ENCODE data around the gene FBLN1.
"Not testable (repeated sequence)": the region's sequence is repeated elsewhere in the genome, so short reads cannot be mapped to it uniquely, and the experiment has no call there.

Gene FBLN1

DNA sequence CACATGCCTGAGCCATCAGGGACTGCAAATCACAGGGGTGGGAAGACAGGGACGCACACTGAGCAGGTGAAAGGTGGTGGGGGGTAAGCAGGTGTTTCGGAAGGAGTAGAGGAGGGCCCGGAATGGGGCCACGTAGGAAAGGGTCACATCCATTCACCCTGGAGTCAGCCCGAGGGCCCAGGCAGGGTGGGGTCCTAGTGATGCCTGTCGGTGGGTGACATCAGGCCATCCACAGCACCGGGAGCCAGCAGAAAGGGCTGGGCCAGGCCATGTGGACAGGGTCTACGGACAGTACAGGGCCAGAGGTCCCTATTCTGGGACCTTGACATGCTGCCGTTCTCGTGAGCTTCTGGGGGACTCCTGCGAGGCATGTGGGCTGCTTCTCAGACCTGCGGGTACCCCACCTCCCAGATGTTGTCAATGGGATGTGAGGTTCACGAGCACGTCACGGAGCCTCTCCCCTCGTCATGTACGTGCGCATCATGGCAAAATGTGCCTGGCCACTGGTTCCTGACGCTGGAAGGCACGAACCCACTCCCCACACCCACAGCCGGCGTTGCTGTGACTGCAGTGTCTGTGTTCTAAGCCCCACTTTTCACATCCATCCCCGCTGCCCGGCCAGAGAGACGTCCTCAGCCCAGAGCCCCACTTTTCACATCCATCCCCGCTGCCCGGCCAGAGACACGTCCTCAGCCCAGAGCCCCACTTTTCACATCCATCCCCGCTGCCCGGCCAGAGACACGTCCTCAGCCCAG, 84.1 kb downstream of the FBLN1 start:
- no peak for DNase-seq

DNA sequence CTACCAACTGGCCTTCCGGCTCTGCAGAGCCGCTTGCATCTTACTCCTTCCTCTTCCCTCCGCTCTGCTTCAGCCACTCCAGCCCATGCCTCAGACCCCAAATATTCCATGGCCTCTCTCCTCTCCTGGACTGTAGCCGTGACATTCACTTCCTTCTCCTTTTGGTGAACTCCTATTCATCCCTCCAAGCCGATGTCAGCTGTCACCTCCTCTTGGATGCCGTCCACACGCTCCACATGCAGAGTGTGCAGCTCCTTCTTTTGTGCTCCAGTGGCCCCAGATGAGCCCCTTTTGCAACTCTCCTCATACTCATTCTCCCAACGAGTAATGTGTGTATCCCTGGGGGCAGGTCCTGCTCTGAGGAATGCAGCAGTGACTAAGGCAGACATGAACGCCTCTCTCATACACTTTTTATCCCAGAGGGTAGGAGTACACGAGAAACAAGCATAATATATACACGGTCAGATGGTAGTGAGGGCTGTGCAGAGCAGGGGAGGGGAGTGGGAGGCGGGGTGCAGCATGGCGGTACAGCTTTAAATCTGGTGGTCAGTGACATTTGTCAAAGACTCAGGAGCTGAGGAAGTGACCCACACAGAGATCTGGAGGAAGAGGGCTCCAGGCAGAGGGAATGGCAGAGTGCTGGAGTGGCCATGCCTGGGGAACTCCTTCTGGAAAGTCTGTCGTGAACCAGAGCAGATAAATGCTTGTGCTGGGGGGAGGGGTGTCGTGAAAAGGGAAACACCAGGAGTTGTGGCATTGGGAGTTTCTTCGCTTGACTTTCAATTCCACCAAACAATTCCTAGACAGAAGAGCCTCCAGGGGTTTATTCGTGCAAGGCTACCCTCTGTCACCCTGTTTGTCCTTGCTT, 85.2 kb downstream of the FBLN1 start:
- no peak for DNase-seq

DNA sequence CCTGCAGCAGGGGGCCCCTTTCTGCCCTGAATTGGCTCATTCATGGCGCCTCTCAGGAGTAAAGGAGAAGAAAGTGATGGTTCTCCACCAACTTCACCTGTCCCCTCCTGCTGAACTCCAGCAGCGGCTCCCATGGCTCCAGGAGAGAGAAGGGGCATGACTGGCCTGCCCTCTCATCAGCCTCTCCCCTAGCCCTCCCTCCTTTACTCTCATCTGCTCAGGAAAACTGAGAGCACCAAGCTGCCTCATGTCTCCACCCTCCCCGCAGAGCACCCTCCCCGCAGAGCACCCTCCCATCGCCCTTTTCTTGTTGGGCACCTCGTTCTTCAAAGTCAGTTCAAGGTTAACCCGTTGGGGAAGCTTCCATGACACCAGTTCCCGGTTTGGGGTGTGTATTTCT, 86.9 kb downstream of the FBLN1 start:
- DNase-seq, result no peak

DNA sequence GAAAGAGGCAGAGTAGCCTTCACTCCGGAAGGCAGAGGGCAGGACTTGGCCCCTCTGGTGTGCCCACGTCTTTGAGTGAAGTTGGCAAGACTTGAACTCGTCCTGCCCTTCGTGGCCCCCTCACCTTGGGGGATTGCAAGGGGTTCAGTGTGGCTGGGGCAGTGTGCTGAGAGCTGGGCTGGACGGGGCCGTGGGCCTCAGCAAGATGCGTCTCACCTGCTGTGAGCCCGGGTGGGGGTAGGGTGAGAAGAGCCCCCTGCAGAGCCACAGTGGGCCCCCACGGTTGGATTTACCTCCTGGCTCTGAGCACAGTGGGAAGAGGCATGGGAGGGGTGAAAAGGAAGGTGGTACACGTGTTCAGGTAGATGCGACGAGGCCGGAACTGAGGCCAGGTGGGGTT, 87.6 kb downstream of the FBLN1 start:
- no peak for DNase-seq

DNA sequence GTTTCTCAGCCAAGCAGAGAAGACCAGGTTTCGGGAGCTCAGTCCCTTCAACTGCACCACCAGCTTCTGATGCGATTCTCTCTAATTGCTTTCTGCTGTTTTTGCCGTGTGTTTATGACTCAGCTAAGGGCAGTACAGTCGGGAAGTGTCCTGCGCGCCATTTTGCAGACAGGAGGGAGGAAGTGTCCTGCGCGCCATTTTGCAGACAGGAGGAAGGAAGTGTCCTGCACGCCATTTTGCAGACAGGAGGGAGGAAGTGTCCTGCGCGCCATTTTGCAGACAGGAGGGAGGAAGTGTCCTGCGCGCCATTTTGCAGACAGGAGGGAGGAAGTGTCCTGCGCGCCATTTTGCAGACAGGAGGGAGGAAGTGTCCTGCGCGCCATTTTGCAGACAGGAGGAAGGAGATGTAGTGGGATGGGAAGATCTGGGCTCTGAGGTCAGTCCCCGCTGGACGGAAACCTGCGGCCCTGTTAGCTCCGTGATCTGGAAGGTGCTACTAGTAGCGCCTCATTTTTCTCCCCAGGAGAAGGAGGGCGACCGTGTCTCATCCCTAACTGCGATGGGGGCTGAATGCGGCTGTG, 89.0 kb downstream of the FBLN1 start:
- not testable (repeated sequence) for DNase-seq

DNA sequence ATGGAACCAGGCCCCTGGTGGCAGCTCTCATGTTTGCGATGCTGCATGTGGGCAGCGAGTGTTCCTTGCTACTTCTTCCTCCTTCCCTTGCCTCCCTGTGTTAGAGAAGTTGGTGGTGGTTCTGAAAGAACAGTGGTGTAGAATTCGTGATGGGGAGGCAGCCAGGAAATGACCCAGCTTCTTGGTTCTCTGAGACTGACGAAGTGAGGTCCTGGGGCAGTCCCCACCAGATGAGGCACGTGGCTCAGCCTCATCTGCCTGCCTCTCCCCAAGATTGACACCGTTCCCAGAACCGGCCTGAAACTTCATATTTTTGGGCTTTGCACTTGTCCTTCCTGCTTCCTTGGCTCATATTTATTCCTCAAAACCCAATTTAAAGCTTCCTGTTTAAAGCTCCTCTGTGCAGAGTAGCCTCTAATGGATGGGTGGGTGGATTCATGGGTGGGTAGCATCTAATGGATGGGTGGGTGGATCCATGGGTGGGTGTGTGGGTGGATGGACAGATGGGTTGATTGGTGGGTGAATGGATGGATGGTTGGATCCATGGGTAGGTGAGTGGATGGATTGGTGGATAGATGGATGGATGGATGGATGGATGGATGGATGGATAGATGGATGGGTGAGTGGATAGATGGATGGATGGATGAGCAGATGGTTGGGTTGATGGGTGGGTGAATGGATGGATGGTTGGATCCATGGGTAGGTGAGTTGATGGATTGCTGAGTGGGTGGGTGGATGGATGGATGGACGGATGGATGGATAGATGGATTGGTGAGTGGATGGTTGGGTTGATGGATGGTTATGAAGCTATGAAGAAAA, 91.6 kb downstream of the FBLN1 start:
- DNase-seq, result no peak

DNA sequence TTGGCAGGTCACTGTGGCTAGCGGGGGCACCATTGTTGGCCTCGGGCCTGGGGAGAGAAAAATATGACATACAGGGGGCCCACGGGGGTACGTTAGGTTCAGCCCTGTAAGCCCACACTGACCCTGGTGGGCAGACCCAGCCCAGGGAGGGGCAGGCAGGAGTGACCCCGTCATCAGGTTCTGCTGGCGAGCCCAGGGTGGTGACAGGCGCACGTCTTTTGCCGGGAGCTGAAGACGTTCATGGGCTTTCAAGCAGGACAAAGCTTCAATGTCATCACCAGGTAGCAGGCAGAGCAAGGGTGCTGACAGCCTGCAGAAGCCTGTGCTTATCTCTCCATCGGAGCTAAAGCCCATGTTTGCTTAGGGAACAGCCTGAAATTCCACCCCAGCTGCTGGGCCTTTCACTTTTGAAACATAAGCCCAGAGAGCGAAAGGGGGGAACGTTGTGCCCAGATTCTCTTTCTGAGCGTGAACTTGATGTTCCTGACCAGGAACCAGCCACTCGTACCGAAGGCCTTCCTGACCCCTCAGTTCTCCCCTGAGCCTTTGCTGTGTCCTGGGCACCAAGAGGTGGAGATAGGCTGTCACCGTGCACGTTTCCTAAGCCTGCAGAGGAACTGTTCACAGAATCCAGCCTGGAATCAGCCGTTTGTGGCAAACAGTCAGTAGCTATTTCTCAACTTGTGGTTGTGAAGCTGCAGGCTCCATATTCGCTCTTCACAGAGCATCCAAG, 94.9 kb downstream of the FBLN1 start:
- DNase-seq, result no peak

DNA sequence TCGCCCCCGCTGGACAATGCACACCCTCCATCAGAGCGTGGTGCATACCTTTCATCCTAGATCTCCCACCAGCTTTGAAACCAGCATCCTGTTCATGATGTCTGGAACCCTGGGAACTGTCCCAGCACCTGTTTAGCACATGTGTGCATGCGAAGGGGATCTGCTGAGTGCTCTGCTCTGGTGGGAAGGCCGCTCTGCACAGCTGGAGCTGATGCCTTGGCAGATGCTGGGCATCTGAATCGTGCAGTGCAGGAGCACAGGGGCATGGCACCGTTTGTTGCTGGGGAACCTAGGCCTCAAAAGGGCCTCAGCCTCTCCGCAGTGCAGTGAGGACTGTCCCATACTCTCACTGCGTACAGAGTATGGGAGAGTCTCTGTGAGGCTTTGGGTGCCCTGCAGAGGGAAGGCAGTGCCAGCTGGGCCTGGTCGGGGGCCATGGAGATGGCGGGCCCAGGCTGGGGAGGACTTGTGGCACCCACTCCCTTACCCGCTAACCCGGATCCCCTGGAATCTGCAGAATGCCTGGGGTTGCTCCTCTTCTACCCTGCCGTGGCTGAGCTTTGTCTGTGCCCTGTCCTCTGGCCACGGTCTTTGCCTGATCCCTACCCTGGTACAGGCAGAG, 96.0 kb downstream of the FBLN1 start:
- no peak for DNase-seq

DNA sequence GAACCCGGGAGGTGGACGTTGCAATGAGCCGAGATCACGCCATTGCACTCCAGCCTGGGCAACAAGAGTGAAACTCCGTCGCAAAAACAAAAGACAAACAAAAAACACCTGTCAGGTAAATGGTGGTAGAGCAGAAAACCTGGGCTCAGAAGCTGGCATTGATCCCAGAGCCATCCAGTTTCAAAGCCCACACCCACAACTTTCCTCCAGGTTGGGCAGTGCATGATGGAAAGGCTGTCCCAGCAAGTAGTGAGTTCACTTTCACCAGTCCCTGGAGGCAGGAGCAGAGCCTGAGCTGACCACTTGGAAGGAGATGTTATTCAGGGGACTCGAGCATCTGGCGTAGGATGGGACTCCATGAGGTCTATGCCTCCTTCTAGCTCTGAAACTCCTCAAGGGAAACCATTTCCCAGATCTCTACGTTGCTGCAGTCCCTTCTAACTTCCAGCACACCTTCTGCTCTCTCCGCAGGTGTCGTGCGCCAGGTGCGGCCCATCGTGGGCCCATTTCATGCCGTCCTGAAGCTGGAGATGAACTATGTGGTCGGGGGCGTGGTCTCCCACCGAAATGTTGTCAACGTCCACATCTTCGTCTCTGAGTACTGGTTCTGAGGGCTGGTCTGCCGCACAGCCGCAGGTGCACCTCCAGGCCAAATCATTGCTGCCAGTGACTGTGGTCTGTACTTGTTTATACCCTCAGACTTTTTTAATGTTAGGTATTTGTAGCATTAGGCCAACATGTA, 97.3 kb downstream of the FBLN1 start:
- peak; percentile 64 for DNase-seq

DNA sequence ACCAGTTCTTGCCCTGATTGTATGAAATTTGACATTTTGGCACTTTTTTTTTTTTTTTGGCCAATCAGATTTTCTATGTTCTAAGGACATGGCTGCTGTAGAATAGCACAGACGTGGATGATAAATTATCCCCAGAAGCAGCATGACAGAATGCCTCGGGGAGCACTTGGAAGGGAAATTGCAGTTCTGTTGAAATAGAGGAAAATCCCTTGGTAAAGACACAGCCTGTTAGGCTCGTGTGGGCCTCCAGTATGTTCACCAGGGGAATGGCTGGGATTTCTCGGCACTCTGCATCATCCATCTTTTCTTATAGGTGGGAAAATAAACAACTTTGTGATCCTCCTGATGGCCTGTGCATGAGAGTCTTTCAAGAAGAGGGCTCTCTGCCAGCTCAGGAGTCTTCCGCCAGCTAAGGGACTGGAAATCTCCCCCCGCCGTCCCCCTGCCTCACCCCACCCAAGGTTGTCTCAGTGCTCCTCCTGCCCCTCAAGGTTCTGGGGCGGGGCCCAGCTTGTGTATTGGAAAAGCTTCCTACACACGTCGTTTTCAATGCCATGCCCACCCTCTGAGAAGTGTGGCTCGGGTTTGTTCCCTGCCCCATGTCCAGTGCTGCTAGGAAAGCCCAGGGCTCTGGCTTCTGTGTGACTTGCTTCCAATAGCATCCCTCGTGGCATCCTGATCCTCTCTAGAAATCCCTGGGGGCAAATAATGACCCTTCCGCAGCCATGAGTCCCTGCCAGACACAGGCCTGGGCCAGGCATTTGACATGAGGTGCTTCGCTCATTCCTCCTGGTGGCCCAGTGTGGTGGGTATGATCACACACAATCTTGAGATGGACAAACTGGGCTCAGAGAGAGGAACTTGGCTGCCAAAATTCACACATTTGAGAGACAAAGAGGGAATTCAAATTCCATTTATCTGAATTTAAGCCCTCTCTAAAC, 98.4 kb downstream of the FBLN1 start:
- DNase-seq, result no peak

DNA sequence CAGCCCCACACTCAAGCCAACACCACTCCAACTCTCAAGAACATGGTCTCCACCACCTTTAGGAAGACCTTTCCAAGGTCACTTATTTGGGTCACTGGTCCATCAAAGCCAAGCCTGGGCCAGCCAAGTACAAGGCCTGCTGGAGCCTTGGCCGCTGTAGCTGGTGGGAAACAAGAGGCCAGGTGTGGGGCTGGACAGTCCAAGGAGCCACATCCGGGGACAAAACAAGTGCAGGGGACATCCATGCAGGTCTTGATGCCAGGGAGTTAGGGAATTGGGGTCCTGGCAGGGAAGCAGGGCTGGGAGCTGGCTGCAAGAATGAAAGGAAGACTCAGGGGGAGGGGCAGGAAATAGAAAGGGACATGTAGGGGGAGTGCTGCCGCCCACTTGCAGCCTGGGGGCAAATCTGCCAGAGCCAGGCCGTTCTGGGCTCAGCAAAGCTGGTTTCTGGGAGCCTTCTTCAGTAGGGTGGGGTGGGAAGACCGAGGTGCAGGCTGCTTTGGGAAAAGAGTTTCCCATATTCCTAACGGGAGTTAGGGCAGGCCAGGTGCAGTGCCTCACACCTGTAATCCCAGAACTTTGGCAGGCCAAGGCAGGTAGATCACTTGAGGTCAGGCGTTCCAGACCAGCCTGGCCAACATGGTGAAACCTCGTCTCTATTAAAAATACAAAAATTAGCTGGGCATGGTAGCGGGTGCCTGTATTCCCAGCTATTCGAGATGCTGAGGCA, 99.5 kb downstream of the FBLN1 start:
- DNase-seq, result no peak

DNA sequence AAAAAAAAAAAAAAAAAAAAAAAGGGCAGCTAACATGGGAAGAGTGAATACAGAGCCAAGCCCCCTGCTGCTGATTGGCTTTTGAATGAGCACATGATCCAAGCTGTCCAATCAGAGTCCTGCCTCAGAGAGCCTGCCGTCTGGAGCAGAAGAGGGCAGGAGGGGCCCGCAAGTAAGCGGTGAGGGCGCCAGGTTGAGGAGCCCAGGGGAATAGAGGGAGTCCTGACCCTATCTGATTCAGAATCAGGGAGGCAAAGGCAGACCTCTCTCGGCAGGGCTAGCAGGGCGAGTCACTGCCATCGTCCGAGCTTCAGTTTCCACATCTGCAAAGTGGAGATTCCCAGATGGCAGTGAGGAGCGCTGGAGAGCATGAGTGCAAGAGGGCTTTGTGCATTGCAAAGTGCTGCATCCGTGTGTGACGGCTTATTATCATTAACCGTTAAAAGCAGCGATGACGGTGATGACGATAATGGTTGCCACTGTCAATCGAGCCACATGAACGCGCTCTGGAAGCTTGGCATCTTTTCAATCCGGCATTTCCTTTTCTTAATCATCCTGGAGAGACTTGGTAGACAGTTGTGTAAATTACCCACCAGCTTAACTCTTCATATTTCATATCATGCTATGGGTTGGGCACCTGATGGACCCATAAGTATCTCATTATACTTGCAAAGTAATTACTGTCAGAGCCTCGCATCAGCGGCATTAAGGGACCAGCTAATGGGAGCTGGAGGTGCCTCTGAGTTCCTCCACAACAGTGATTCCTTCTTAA, 100.3 kb downstream of the FBLN1 start:
- peak; percentile 86 for DNase-seq

DNA sequence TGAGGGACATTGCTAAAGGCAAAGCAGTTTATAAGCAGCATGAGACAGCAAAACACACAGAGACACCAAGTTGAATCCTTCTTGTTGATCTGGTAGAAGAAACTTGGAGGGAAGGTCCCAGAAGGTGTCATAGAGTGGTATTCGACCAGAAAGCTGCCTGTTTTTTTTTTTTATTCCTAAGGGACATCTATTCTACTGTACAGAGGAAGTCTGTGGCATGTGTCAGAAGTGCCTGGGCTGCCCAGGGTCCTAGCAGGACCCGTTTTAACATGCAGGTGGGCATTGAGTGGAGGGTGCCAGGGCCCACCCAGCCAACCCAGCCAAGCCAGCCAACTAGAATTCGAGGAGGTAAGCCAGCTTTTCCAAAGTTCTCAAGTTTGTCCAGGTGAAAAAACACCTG, 100.9 kb downstream of the FBLN1 start:
- no peak for DNase-seq

DNA sequence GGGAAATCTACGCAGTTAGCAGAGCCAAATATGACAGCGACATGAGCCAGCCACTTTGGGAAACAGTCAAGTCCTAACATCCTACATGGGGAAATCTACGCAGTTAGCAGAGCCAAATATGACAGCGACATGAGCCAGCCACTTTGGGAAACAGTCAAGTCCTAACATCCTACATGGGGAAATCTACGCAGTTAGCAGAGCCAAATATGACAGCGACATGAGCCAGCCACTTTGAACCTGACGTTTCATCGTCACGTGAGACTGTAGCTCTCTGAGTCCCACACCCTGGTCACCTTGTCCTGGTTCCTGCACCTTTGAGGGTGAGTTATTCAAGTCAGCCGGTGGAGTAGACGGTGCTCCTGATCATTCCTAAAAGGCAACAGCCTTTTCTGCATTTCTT, 105.4 kb downstream of the FBLN1 start:
- not testable (repeated sequence) for DNase-seq

DNA sequence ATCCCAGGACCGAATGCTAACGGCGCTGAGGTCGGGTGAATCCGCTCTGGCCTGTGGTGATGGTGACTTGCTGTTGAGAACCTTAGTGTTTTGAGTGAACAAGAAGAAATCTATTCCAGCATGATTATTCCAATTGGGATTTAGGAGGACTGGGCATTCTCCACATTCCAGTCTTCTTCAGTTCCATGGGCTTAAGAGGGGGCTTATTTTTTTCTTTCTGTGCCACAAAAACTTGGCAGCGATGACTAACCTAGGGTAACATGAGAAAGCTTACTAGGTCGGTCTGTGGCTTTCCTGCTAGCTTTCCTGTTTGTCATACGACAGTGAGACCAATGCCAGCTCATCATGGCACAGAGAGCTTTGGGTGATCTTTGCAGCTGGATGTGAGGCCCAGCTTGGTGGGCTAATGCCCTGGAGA, 106.1 kb downstream of the FBLN1 start:
- peak; percentile 31 for DNase-seq

DNA sequence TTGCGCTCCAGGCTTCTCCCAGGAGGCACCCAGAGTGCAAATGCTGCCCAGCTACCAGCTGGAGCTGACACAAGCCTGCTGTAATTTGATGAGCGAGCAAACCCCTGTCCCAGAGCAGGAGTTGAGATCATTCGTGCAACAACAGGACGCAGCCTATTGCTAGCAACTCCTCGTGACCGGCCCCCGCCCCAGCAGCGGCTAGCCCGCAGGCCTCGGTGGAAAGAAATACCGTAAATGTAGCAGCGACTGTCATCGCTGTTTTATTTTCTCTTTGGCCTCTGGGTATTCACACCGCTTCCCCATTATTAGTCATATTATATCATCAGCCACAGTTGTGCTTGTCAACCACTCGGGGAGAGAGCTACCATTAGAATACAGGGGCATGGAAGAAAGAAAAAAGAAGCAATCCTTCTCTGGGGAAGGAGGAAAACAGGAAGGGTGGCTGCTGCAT, 109.8 kb downstream of the FBLN1 start:
- DNase-seq, result no peak

DNA sequence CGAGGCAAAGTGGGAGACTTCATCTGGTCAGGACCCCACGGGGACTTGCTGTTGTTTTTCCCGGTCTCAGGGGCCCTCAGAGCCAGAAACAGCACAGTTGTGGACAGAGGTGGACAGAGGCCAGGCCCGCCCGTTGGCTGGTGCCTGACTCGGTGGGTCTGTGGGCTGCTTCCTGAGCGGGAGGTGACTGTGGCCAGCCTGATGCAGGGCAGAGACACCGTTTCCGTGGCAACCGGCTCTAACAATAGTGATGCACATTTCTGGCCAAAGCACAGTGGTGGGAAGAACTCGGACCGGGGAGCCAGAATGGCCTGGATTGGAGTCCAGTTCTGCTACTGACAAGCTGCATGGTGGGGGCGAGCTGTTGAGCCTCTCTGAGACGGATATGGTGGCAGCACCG, 110.3 kb downstream of the FBLN1 start:
- DNase-seq, result no peak

DNA sequence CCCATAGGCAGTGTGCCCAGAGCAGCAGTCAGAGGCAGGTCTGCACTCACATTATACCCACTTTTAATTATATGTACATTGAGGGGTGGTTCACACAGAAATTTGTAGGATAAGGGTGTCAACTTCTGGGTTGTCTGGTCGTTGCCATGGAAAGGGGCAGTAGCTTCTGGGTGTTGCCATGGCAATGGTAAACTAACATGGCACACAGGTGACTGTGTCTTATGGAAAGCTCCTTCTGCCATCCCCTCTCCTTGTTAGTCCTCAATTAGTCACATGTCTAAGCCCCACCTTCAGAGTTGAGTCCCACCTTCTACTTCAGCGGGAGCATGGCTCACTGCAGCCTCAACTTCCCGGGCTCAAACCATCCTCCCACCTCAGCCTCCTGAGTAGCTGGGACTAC, 112.7 kb downstream of the FBLN1 start:
- no peak for DNase-seq
